ENCODE measurements around the gene MISP. TPM values are rescaled to one million over a fixed set of nuclear protein-coding genes. Genes with fewer than 3 reads are reported as not detected.

MISP gene
- total and polyA plus RNA-seq, 2 of the 13 experiments (the other 11 are each of a cell fraction or from before 2014, with no cell fraction given): 0.67 to 1.3 TPM

- TF ChIP-seq ZNF564 (CRISPR knock-in tag; IDR thresholded peaks at IDR 0.05) (peak; percentile 83), ARID4A (CRISPR knock-in tag; IDR thresholded peaks at IDR 0.05; ENCODE audit: borderline replicate concordance) (peak; percentile 73), REL (CRISPR knock-in tag; conservative IDR thresholded peaks at IDR 0.05) (no peak), RERE (CRISPR knock-in tag; IDR thresholded peaks at IDR 0.05; ENCODE audit: low read depth) (0 out of 2 replicates have a peak, but pooled peaks have one; percentile 48), SMAD3 (CRISPR knock-in tag; IDR thresholded peaks at IDR 0.05) (peak; percentile 74; the same call in 1 of the 2 replicates), MTA1 (CRISPR knock-in tag; IDR thresholded peaks at IDR 0.05; ENCODE audit: borderline replicate concordance) (peak; percentile 100), ZFP37 (CRISPR knock-in tag; IDR thresholded peaks at IDR 0.05; ENCODE audit: borderline replicate concordance) (0 out of 2 replicates have a peak, but pooled peaks have one; percentile 32), PRDM10 (CRISPR knock-in tag; IDR thresholded peaks at IDR 0.05; ENCODE audit: low read depth) (peak; percentile 87), RXRA (CRISPR knock-in tag; IDR thresholded peaks at IDR 0.05) (peak; percentile 96), ZNF432 (CRISPR knock-in tag; IDR thresholded peaks at IDR 0.05; ENCODE audit: borderline replicate concordance) (no peak), KDM5B (CRISPR knock-in tag; IDR thresholded peaks at IDR 0.05; ENCODE audit: borderline replicate concordance) (peak; percentile 86; the same call in 1 of the 2 replicates), ZNF124 (CRISPR knock-in tag; IDR thresholded peaks at IDR 0.05) (peak; percentile 83; the same call in 1 of the 2 replicates), HMG20A (CRISPR knock-in tag; IDR thresholded peaks at IDR 0.05; ENCODE audit: borderline replicate concordance) (peak; percentile 75; the same call in 1 of the 2 replicates), ZNF44 (CRISPR knock-in tag; IDR thresholded peaks at IDR 0.05) (no peak), SALL2 (CRISPR knock-in tag; IDR thresholded peaks at IDR 0.05) (no peak), NFKB2 (CRISPR knock-in tag; IDR thresholded peaks at IDR 0.05; ENCODE audit: borderline replicate concordance) (peak; percentile 41; the same call in 1 of the 2 replicates)
These were observed 12.3 kb upstream of the MISP start (continued) for GRCh38 chr19:738509-739128.

Data from HepG2 (cell line).